ENCODE measurements around the gene NOC2L.

- TF ChIP-seq CTCF (IDR thresholded peaks at IDR 0.05) (no peak), POLR2A (IDR thresholded peaks at IDR 0.05) (no peak)
These were observed 10.3 kb upstream of the NOC2L start for GRCh38 chr1:969260-969855.

Measured in thyroid gland (tissue), 4 donors.